B cell (primary cell): Measurements from ENCODE around the gene RSBN1L.

Experiments
- EZH2 ChIP-seq: IDR thresholded peaks from 2 replicates; pipeline ENCODE4 v1.6.1; 2012; ENCODE audit warnings: borderline replicate concordance, low read depth, mild to moderate bottlenecking, moderate library complexity, low read length; ENCODE audit not compliant: insufficient read depth, poor library complexity, severe bottlenecking
- TF ChIP-seq, protein P1 (sequence below): fragments of 200-600 bp; IDR thresholded peaks from one replicate; pipeline ENCODE4 v1.8.0; 2022; ENCODE audit warnings: antibody characterized with exemption, mild to moderate bottlenecking

DNA sequence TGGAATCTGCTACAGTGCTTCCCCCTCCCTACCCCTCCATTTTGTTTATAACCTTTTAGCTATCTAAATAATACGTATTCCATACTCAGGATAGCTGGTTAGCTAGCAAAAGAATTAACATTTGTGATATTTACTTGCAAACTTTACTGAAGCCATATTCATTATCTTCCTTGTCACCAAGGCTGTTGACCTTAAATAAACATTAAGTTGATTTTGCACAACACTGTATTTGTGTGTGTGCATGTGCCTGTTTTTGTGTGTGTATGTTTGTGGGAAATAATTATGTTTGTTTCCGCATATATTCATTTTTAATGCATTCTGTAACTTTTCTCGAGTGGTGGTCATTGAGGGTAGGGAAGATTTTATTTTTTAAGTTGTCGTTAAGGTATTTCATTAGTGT is 86.1 kb downstream of the RSBN1L start:
- TF ChIP-seq, protein P1, sequence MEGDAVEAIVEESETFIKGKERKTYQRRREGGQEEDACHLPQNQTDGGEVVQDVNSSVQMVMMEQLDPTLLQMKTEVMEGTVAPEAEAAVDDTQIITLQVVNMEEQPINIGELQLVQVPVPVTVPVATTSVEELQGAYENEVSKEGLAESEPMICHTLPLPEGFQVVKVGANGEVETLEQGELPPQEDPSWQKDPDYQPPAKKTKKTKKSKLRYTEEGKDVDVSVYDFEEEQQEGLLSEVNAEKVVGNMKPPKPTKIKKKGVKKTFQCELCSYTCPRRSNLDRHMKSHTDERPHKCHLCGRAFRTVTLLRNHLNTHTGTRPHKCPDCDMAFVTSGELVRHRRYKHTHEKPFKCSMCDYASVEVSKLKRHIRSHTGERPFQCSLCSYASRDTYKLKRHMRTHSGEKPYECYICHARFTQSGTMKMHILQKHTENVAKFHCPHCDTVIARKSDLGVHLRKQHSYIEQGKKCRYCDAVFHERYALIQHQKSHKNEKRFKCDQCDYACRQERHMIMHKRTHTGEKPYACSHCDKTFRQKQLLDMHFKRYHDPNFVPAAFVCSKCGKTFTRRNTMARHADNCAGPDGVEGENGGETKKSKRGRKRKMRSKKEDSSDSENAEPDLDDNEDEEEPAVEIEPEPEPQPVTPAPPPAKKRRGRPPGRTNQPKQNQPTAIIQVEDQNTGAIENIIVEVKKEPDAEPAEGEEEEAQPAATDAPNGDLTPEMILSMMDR: no peak
- no peak for TF ChIP-seq EZH2
